Left lung (tissue), 10 donors: Measurements from ENCODE around the gene LRMDA. TPM values are rescaled to one million over a fixed set of nuclear protein-coding genes. Genes with fewer than 3 reads are reported as not detected.

Source experiments
- ATAC-seq: fragments of 200-7000 bp; cut with Tn5 transposase; one replicate; pipeline ENCODE4 v1.9.1; 2020; ENCODE audit warnings: moderate library complexity
- DNase-seq, 4 donors: peaks; one replicate each; pipeline ENCODE4 v3.0.0-alpha.2; 2013 to 2020
- H3K27ac ChIP-seq, 2 donors: fragments of 200-600 bp; sonication (generic) in 1 of 2; one replicate each; pipeline versions ENCODE4 v1.5.0 to v1.8.0; 2020 to 2021
- H3K27me3 ChIP-seq, 2 donors: fragments of 200-600 bp; sonication (generic) in 1 of 2; one replicate each; pipeline versions ENCODE4 v1.5.0 to v1.8.0; 2020 to 2021
- H3K36me3 ChIP-seq, 2 donors: fragments of 200-600 bp; sonication (generic) in 1 of 2; one replicate each; pipeline versions ENCODE4 v1.5.0 to v1.8.0; 2020 to 2021
- H3K4me1 ChIP-seq, 2 donors: fragments of 200-600 bp; one replicate each; pipeline ENCODE4 v1.8.0; 2021
- H3K4me3 ChIP-seq, 2 donors: fragments of 200-600 bp; sonication (generic) in 1 of 2; one replicate each; pipeline versions ENCODE4 v1.5.0 to v1.8.0; 2020 to 2021; ENCODE audit warnings: mild to moderate bottlenecking in 1 of 2
- H3K9me3 ChIP-seq, 2 donors: fragments of 200-600 bp; sonication (generic) in 1 of 2; one replicate each; pipeline versions ENCODE4 v1.5.0 to v1.8.0; 2020 to 2021
- intact Hi-C, 2 donors: fragments of 100-400 bp; cut with DNase I; formaldehyde crosslinking; loops; one replicate each; pipeline versions ENCODE4 v1.11.2 to v1.14.2; 2022
- polyA plus RNA-seq, 6 donors: library from polyadenylated mRNA; unstranded; fragments of 120-200 nt; gene quantifications; one replicate each; pipeline ENCODE4 v1.2.1, GENCODE V29; 2013; ENCODE audit not compliant: insufficient read length in 6 of 6
- total RNA-seq, 2 donors: library from RNA; stranded (reverse); fragmentation: NEBNext Ultra II Directional; extraction: Animal tissue kit (Norgen Biotek cat#: 25700); gene quantifications; one replicate each; pipeline ENCODE4 v1.2.1, GENCODE V29; 2021
- TF ChIP-seq, protein P1 (sequence below), 2 donors: fragments of 200-600 bp; sonication (generic) in 1 of 2; IDR thresholded peaks; one replicate each; pipeline versions ENCODE4 v1.5.0 to v1.8.0; 2021; ENCODE audit warnings: antibody characterized with exemption in 2 of 2
- donor health status: DM: no; HTN: yes; CAD: no.
- donor health status: DM: no; HTN: no; CAD: no.

The LRMDA gene
- total and polyA plus RNA-seq, 8 donors: 13.9 to 23.6 (median 18.7) TPM

- H3K4me3 ChIP-seq: peak overlapping the region; percentile 52 to 85
- ATAC-seq: peak; percentile 1
These were observed 26.4 kb upstream of the LRMDA start for GRCh38 chr10:75404815-75405597.

GRCh38 chr10:75405598-75406461, 25.6 kb upstream of the LRMDA start:
- intact Hi-C loops: loop anchor here in 1 of 2 donors (10.0 kb wide), 1 partner anchor 509 kb away; no protein-coding TSS in a partner anchor
- ATAC-seq: no peak
- H3K9me3 ChIP-seq: no peaks in the 10 kb centered on the region
- peak overlapping the region; percentile 52 to 85 for H3K4me3 ChIP-seq
- H3K4me1 ChIP-seq: peaks cover 0 to 67% of the 10 kb centered on the region in 2 donors
- TF ChIP-seq, protein P1, sequence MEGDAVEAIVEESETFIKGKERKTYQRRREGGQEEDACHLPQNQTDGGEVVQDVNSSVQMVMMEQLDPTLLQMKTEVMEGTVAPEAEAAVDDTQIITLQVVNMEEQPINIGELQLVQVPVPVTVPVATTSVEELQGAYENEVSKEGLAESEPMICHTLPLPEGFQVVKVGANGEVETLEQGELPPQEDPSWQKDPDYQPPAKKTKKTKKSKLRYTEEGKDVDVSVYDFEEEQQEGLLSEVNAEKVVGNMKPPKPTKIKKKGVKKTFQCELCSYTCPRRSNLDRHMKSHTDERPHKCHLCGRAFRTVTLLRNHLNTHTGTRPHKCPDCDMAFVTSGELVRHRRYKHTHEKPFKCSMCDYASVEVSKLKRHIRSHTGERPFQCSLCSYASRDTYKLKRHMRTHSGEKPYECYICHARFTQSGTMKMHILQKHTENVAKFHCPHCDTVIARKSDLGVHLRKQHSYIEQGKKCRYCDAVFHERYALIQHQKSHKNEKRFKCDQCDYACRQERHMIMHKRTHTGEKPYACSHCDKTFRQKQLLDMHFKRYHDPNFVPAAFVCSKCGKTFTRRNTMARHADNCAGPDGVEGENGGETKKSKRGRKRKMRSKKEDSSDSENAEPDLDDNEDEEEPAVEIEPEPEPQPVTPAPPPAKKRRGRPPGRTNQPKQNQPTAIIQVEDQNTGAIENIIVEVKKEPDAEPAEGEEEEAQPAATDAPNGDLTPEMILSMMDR (IDR thresholded peaks at IDR 0.05): no peak
- H3K36me3 ChIP-seq: no peaks in the 10 kb centered on the region
- peaks cover 0 to 97% of the 10 kb centered on the region in 2 donors for H3K27me3 ChIP-seq
- peak in 2 of 4 donors; percentile 35 to 45 for DNase-seq
- H3K27ac ChIP-seq: peak overlapping the region; percentile 95 to 98

More at GRCh38 chr10:75404815-75405597, 26.4 kb upstream of the LRMDA start:
- Histone ChIP-seq H3K9me3 (no peaks in the 10 kb centered on the region), H3K27ac (peak overlapping the region; percentile 95 to 98), H3K36me3 (no peaks in the 10 kb centered on the region), H3K27me3 (peaks cover 0 to 98% of the 10 kb centered on the region in 2 donors), H3K4me1 (peaks cover 0 to 66% of the 10 kb centered on the region in 2 donors)
- intact Hi-C loops: loop anchor here in 1 of 2 donors (10.0 kb wide), 1 partner anchor 510 kb away; no protein-coding TSS in a partner anchor
- TF ChIP-seq, protein P1 (IDR thresholded peaks at IDR 0.05): no peak
- peak; percentile 56 to 90 (median 86) for DNase-seq

DNA sequence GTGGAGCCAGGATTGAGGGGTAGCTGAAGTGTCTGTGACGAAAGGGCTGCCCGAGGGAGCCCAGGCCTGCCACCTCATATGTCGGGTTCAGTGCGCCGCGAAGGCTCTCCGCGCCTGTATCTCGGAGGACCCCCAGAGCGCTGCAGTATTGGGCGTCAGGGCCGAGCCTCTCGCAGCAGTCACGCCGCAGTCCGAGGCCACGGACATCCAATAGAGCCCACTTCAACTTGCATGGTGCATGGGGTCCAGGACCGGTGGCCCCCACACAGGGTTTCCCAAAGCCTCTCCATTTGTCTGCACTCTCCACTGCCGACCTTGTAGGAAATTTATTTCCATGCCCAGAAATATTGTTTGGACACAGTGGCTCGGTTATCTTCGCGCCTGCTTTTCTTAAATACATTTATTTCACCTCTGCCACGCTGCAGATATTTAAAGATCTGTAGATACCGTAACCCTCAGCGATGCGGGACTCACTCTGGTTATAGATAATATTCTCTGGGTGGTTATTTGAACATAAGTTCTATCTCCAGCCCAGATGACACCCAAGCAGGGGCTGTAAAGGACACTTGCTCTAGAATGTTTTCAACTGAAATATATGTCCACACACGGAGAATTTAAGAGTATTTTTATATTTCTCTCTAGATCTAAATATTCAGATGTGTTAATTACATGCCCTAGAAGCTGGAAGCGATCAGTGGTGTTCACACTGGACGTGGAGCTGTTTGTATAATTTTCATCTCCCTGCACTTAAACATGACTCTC, 24.8 kb upstream of the LRMDA start:
- intact Hi-C loops: loop anchor here in 1 of 2 donors (10.0 kb wide), 1 partner anchor 508 kb away; no protein-coding TSS in a partner anchor
- peak in 2 of 4 donors; percentile 4 to 72 for DNase-seq
- Histone ChIP-seq H3K4me1 (peaks cover 0 to 67% of the 10 kb centered on the region in 2 donors), H3K4me3 (peak overlapping the region in 1 of 2 donors; percentile 73), H3K9me3 (no peaks in the 10 kb centered on the region), H3K27me3 (peaks cover 0 to 92% of the 10 kb centered on the region in 2 donors), H3K27ac (peak overlapping the region; percentile 92 to 95), H3K36me3 (no peaks in the 10 kb centered on the region)
- TF ChIP-seq, protein P1 (IDR thresholded peaks at IDR 0.05): no peak
- ATAC-seq: no peak

DNA sequence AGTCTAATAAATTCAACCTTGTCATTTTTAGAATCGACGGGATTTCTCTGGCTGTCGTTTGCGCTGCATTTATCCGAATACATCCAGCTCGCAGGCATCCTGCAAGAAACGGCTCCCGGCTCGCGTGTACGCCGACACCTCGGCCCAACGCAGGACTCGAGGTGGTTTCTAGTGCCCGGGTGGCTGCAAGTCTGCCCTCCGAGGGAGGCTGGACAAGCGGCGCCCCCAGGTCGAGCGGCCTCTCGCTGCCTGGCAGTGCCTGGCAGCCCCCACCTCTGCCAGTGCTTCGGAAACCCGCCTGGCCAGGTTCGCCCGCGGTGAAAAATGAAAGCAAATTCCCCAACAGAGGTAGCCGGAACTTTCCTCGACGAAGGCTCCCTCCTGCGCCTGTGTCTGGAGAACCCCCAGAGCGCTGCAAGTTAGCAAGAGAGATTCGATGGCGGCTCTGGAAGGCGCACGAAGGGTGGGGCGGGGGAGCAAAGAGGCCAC, 24.2 kb upstream of the LRMDA start:
- peak overlapping the region; percentile 86 to 92 for H3K27ac ChIP-seq
- intact Hi-C loops: loop anchor here in 1 of 2 donors (10.0 kb wide), 1 partner anchor 508 kb away; no protein-coding TSS in a partner anchor

More for the DNA sequence above, 24.2 kb upstream of the LRMDA start:
- Histone ChIP-seq H3K9me3 (no peaks in the 10 kb centered on the region), H3K27me3 (peaks cover 0 to 86% of the 10 kb centered on the region in 2 donors), H3K4me3 (peak overlapping the region; percentile 73), H3K4me1 (peaks cover 0 to 67% of the 10 kb centered on the region in 2 donors), H3K36me3 (no peaks in the 10 kb centered on the region)
- TF ChIP-seq, protein P1 (IDR thresholded peaks at IDR 0.05): no peak
- DNase-seq (peak in 1 of 4 donors; percentile 33), ATAC-seq (no peak)
